Islet precursor cell (in vitro differentiated cells): ENCODE measurements around the gene PHKG2.

Experiments used
- DNase-seq: peaks from one replicate; pipeline ENCODE4 v3.0.0-alpha.2; 2018

Gene PHKG2

DNA sequence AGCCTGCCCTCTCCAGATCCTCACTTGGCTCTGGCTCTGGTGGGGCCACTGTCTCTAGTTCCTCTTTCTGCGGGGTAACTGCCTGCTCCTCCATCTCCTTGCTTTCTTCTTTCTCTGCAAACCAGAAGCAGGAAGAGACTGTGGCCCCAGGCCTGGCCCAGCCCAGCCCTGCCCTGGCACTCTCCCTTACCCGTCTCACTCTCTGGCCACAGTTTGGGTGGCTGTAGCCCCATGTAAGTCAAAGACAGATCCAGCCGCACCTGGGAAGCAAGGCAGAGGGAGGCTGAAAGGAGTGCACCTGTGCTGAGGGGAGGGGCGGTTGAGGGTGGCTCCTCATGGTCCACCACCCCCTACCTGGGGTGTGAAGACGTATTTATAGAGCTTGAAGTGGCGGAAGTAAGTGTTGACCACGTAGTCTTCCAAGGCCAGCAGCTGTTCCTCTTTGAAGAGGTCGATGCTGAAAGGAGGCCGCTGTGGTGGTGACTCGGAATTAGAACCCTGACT lies 10.8 kb downstream of the PHKG2 start:
- peak; percentile 42 for DNase-seq

DNA sequence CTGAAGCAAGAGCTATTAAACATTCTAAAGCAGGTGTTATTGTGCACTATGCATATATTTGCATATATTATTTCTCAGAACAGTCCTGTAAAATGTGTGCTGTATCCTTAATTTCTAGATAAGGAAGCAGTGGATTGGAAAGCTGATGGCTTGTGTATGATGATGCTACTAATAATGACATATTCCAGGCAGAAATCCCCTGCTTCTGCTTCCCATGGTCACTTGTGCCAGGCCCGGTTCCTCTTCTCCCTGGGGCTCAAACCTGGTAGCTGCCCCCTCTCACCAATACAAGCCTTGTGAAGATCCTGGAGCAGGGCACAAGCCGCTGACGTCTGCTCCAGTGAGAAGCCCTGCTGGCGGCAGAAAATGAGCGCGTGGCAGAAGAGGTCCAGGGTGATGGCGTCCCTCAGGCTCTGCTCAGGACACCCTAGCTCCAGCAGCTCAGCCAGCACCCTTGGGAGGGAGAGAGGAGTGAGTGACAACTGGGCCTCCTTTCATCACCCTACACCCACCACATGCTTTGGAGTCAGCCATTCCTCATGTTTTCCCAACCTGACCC lies 11.9 kb downstream of the PHKG2 start:
- no peak for DNase-seq

DNA sequence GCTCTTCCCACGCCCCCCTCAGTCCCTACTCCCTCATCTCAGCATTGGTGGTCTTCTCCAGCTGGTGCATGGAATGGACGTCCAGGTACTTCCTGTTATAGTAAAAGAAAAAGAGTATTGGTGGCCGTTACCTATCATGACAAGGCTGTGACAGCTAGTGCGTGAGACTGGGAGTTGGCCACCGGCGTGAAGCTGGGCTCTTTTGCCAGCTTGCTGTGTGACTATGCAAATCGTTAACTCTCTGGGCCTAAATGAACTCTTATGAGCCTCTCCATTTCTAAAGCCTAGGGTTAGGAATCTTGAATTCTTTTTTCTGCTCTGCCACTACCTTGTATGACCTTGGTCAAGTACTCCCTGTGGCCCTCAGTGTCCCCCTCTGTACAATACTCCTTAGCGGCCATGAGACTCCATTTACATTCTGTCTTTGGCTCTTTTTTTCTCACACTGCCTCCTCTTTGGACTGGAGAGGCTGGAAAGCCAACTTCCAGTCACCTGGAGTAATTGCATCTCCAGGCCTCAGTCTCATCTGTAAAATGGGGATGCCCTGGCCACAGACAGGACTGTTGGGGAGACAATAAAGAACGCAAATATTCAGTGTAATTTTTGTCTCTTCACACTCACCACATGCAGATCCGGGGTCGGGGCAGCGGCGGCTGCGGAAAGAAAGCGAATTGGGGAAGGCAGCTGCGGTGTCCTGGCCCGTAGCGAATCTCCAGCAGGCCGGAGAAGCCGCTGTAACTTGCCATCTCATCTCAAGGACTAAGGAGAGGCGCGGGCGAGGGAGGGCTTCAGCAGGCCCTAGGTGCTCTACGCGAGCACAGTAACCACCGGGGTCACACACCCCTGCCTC lies 12.6 kb downstream of the PHKG2 start:
- no peak for DNase-seq

DNA sequence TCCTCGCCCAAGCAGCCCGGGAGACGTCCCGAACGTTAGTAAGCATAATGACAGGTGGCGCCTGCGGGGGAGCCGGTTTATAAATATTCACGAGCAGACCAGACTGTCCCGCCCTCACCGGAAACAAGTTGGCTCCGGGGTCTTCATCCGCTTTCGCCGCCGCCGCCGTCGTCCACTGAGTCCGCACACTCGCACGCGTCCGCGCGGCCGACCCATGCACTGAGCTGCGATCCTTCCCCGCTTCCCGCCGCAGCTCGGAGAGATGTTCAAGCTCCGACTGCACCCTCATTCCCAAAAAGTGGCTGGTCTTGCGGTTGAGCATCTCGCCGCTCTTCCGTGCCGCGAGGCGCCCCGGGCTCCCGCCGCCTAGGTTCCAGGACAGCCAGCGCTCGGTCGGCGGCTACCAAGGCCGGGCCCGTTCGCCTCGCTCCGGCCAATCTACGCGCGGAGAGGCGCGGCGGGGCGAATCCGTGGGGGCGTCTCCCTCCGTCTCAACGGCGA lies 13.3 kb downstream of the PHKG2 start:
- DNase-seq, result peak; percentile 80

DNA sequence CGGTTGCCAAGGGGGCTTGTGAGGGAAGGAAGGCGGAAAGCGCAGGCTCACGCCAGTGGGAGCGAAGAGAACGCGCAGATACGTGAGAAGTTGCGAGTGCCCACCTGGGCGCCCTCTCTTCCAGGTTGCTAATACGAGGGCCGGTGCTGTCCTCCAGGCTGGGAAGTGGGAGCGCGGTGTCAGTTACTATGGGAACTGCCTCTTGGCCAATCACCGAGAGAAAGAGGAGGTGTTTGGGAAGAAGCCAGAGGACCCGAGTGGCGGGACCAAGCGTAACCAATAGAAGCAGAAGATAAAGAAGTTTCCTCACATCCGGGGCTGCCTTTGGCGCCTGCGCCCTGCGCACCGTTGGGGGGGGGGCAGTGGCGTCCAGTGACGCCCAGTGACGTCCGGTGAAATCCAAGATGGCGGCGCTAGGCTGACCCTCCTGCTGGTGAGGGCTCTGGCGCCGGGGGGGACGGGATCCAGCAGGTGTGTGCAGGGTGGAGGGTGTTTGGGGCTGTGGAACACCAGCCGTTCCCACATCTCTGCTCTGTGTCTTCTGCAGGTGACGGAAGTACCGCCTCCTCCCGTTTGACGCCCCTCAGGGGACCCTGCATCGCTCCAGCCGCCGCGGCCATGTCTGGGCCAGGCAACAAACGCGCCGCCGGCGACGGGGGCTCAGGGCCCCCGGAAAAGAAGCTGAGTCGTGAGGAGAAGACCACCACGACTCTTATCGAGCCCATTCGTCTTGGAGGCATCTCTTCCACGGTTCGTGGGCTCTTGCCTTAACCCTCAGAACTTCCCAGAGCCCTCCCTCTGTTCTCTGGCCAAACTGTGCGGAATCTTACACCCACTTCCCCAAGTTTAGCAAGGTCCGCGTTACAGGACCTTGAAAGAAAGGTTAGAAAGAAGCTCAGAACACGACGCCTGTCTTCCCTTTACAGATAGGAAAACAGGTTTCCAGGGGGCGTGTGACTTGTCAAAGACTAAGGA lies 14.0 kb downstream of the PHKG2 start, which contains the start of the genes CFAP119 and RNF40:
Gene CFAP119, minus strand, starts transcription at position 135 of the 975 bp plus-strand sequence. CDS start 314 bp downstream, outside the sequence.
Gene RNF40, plus strand, starts transcription at position 395 of the 975 bp plus-strand sequence. Its CDS starts 224 bp downstream, at position 619.
- DNase-seq, result peak; percentile 99

DNA sequence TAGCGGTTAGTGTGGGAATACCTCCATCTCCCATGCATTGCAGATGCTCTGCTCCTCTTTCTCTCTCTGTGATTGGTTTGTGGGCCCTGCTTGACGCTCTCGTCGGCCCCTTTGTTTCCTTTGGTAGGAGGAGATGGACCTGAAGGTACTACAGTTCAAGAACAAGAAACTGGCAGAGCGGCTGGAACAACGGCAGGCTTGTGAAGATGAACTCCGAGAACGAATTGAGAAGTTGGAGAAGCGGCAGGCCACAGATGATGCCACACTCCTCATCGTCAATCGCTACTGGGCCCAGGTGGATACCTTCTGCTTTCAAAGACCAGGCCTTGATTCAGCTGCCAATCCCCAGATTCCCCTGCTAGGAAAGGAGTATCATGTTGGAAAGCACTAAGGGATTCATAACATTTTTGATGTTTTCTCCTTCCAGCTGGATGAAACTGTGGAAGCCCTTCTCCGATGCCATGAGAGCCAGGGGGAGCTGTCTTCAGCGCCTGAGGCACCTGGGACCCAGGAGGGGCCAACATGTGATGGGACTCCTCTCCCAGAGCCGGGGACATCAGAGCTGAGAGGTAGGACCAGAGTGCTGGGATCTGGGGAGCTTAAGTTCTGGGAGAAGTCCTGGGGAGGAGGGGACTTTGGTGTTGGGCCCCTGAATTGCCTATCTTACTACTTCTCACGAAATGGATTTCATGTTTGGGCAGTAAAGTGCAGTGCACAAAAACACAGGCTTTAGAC lies 14.9 kb downstream of the PHKG2 start:
- DNase-seq, result no peak

DNA sequence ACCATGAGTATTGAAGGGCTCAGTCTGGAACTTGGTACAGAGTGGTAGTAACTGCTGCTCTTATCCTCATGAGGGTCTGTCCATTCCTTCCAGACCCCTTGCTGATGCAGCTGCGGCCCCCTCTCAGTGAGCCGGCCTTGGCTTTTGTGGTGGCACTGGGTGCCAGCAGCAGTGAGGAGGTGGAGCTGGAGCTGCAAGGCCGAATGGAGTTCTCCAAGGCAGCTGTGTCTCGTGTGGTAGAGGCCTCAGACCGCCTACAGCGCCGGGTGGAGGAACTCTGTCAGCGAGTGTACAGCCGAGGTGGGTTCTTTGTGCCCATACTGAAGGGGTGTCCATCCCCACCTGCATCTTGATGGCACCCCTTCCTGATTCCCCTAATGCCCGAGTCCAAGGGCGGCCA lies 15.9 kb downstream of the PHKG2 start:
- no peak for DNase-seq

DNA sequence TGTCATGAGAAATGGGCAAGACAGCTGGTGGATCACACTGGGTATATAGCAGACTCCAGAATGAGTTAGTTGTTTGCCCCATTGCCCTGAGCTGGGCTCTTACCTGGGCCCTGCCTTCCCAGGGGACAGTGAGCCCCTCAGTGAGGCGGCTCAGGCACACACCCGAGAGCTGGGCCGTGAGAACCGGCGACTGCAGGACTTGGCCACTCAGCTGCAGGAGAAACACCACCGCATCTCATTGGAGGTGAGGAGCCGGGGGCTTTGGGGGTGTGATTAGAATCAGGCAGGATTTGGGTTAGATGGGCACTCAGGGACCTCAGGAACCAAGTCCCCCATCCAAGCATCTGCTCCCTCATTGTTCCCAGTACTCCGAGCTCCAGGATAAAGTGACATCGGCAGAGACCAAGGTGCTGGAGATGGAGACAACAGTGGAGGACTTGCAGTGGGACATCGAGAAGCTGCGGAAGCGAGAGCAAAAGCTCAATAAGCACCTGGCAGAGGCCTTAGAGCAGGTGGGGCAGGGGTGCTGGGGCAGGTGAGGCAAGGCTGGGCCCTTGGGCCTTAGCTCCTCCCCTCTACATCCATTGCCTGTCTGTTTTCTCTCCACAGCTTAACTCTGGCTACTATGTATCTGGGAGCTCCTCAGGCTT lies 16.7 kb downstream of the PHKG2 start:
- DNase-seq, result no peak

DNA sequence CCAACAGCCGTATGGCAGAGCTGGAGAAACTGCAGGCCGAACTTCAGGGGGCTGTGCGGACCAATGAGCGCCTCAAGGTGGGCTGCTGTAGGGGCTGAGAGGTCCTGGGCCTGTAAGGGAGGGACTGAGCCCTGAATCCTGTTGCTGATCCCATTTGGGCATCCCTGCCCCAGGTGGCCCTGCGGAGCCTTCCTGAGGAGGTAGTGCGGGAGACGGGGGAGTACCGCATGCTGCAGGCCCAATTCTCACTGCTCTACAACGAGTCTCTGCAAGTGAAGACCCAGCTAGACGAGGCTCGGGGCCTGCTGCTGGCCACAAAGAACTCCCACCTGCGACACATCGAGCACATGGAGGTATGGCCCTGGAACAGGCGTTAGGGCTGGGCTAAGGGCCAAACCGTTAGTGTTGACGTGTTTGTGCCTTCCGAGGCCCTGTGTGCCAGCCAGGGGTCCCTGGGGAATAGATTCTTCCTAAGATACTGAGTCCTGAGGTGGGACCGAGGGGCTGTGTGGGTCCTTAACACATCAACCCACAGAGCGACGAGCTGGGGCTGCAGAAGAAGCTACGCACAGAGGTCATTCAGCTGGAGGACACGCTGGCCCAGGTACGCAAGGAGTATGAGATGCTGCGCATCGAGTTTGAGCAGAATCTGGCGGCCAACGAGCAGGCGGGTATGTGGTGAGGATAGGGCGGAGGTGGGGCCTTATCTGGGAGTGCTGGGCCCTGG lies 18.1 kb downstream of the PHKG2 start:
- no peak for DNase-seq

DNA sequence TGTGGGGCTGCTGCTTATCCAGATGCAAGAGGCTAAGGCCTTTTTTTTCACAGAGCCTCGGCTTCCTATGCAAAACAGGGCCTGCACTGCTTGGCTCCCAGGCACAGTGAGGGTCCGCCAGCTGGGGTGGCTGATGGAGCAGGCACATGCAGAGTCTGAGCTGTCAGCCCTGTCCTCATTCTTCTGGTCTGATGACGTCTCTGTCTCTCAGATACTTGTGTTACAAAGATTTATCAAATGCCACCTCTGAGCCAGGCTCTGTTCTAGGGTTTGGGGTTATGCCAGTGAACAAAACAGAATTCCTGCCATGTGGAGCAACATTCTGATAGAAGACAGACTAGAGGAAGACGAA lies 18.7 kb downstream of the PHKG2 start:
- DNase-seq, result no peak

DNA sequence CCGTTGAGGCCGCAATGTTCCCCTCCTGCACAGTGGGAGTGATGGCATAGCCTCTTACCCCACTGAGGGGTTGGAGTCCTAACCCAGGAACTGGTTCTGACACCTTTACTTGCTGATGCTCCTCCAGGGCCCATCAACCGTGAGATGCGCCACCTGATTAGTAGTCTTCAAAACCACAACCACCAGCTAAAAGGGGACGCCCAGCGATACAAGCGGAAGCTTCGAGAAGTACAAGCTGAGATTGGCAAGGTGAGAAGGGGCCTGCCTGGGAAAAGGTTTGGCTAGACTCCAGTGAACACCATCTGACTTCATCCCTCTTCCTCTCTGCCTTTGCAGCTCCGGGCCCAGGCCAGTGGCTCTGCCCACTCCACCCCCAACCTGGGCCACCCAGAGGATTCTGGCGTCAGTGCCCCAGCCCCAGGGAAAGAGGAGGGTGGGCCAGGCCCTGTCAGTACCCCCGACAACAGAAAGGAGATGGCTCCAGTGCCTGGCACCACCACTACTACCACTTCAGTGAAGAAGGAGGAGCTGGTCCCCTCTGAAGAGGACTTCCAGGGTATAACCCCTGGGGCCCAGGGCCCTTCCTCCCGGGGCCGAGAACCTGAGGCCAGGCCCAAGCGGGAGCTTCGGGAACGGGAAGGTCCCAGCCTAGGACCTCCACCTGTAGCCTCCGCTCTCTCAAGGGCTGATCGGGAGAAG lies 19.7 kb downstream of the PHKG2 start:
- no peak for DNase-seq

DNA sequence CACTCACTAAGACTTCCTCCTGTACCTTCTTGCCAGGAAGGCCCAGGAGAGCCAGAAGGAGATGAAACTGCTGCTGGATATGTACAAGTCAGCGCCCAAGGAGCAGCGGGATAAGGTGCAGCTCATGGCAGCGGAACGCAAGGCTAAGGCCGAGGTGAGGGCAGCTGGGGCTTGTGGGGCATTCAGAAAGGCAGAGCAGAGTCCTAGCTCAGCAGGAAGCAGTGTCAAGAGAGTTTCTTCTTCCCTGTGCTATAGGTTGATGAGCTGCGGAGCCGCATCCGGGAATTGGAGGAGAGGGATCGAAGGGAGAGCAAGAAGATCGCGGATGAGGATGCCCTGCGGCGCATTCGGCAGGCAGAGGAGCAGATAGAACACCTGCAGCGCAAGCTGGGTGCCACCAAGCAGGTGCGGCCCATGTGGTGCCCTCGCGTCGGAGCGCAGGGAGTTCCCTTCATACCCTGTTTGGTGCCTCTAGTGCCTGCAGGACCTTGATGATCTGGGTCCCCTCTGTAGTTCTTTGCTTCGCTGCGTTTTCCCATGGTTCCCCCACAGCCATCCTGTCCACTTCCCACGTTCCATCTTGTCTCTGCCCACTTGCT lies 20.5 kb downstream of the PHKG2 start:
- no peak for DNase-seq

DNA sequence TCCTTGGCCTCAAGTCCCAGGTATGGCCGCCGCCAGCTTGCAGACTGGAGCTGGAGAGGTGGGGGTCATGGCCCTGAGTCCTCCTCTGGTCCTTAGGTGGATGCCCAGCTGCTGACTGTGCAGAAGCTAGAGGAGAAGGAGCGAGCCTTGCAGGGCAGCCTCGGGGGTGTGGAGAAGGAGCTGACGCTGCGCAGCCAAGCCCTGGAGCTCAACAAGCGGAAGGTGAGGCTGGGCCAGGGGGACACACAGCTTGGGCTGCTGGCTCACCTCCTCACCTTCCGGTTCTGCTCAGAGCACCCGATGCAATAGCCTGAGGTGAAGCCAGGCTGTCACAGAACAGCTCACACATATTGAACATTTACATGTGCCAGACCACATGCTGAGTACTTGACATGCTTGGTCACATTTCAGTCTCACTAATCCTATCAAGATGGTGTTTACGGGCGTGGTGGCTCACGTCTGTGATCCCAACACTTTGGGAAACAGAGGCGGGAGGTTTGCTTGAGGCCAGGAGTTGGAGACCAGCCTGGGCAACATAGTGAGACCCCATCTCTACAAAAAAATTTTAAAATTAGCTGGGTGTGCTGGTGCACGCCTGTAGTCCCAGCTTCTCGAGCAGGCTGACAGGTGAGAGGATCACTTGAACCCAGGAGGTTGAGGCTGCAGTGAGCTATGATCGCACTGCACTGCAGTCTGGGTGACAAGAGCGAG lies 21.3 kb downstream of the PHKG2 start:
- DNase-seq, result no peak

DNA sequence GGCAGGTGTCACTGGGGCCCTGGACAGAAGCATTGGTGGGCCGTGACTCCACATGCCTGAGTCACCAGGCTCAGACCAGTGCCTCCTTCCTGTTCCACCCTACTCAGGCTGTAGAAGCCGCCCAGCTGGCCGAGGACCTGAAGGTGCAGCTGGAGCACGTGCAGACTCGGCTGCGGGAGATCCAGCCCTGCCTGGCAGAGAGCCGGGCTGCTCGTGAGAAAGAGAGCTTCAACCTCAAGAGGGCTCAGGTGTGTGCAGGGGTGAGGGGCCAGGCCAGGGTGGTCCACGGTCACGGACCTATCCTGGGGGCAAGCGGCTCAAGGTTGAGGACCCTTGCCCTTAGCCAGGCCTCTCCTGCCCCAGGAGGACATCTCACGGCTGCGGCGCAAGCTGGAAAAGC lies 23.5 kb downstream of the PHKG2 start:
- DNase-seq, result no peak

DNA sequence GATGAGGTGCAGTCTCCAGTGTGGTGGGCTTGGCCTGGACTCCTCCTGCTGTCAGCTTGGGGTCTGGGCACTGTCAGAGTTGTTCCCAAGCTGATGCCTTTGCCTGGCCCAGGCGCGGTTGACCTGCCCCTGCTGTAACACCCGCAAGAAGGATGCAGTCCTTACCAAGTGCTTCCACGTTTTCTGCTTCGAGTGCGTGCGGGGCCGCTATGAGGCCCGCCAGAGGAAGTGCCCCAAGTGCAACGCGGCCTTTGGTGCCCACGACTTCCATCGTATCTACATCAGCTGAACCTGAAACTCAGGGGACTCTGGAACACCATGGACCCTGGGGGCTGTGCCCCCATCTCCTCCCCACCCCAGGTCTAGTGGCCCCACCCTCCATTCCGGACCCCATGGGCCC lies 25.6 kb downstream of the PHKG2 start:
- DNase-seq, result no peak

DNA sequence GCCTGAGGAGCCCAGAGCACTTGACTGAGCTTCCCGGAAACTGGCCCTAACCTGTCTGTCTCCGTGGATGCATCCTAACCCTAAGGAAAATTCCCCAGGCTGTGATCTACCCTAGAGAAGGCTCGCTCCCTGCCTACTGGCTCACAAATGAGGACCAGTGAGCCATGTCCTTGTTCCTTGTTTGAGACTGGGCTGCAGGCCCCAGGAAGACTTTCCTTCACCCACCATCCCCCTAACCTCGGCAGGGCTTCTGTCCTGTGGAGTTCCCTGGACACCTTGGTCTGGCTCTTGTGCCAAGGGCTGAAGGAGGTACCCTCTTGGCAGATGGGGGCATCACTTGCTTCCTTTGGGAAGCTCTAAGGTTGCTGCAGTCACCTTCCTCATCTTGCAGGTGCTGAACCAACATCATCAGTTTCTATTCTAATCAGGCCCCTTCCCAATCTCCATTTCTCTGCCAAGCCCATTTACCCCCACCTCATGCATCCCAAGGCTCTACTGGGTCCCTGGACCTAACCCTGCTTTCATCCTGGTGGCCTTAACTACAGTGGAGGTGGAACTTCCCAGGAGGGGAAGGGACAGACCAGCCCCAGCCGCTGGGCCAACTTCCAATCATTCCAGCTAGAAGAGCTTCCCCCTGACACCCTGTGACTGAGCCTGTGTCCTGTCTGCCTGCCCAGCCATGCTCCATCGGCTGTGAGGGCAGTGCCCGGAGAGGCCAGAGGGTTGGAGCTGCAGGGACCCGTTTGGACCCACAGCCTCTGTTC lies 26.3 kb downstream of the PHKG2 start:
- DNase-seq, result no peak

DNA sequence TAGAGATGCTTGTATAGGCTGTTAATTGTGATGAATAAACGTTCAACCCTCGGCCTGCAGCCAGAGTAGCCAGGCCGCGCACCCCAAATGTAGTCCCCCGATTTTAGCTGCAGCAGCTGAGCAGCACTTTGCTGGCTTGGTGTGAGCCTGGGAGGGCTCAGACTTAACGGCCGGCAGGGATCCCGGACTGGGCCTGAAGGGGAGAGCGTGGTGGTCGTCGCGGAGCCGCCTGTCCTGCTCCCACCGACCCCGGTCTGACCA lies 26.8 kb downstream of the PHKG2 start:
- DNase-seq, result no peak

DNA sequence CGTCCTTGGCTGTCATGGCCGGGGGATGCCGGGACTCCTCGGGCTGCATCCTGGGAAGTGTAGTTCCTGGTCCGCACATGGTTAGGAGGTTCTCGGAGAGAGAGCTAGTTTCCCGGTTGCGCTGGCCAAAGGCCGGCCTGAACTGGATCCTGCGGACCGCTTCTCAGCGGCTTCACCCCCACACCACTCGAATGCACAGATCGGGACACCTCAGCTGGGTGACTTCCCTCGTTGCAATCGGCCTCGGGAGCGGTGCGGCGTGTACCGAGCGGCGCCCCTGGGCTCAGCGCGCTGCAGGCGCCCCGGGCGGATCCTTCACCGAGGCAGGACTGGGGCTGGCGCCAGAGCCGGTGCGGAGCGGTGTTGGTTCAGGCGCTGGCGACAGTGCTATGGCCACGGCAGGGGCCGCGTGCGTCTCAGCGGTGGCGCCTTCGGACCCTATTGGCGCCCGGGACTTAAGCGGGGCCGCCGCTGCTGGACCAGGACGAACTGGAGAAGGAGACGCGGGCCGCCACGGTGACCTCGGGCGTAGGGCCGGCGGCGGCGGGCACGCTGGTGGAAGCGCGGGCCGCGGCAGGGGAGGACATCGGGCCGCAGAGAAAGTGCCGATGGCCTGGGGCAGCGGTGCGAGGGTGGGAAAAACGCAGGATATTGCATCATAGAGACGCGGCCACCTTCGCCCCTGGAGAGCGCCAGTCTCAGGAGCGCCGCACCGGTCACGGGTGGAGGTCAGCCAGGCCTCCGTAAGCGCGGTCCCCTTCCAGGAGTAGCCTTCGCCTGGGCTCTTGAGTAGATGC lies 27.4 kb downstream of the PHKG2 start:
- DNase-seq, result peak; percentile 93
